GM12865 (cell line): ENCODE data around the gene FADS6.

Source experiments
- DNase-seq: peaks from one replicate; pipeline ENCODE4 v3.0.0; 2010; ENCODE audit warnings: low read depth
- H3K4me3 ChIP-seq: 2 replicates; pipeline ENCODE4 v1.5.1; 2011; ENCODE audit warnings: mild to moderate bottlenecking, low read depth, low read length, control low read depth
- CTCF ChIP-seq: IDR thresholded peaks from 2 replicates; pipeline ENCODE4 v1.5.1; 2011; ENCODE audit warnings: low read length, control low read depth, low read depth, inconsistent platforms; ENCODE audit not compliant: insufficient read depth; ENCODE audit errors: missing control alignments

FADS6 gene

GRCh38 chr17:74830861-74831260 lies 62.6 kb downstream of the FADS6 start:
- TF ChIP-seq CTCF = no peak
- no peak overlapping the region for H3K4me3 ChIP-seq
- no peak for DNase-seq

DNA sequence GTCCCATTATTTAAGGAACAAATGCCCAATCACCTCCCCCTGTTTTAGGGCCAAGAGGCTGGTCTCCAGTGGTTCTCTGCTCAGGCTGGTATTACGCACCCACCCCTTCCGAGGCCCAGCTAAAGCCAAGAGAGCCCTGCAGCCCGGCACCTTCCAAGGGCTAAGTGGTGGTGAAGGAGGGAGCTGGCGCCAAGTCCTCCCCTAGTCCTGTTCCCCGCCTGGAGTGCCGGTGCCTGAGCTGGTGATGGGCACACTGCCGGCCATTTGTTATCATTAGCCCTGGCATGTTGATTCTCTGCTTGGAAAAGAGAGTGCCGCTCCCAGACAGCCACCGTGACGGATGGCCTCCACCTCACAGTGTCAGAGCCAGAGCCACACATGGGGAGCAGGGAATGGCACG lies 65.6 kb downstream of the FADS6 start:
- H3K4me3 ChIP-seq = no peak overlapping the region
- TF ChIP-seq CTCF = no peak
- no peak for DNase-seq
